SK-N-SH (cell line): Measurements from ENCODE around the gene IQSEC3. TPM values are rescaled to one million over a fixed set of nuclear protein-coding genes. Genes with fewer than 3 reads are reported as not detected.

Source experiments
- CTCF ChIA-PET: fragments of 300-600, 350-600 bp; formaldehyde crosslinking; extraction: SDS; loops from one replicate; lab custom pipeline; 2021; lab: Yijun Ruan, JAX
- POLR2A ChIA-PET: fragments of 350-600 bp; sonication (Branson Sonifier 250); formaldehyde crosslinking; extraction: SDS; loops from one replicate; lab custom pipeline; 2020; ENCODE audit warnings: antibody characterized with exemption, inconsistent platforms; lab: Yijun Ruan, JAX
- DNase-seq: peaks from one replicate; pipeline ENCODE4 v3.0.0; 2012
- H2AFZ ChIP-seq: fragments of 200-600 bp; sonication (generic); 2 replicates; pipeline ENCODE4 v1.8.1; 2016; ENCODE audit warnings: antibody characterized with exemption, mild to moderate bottlenecking, low read depth
- H3F3A ChIP-seq: fragments of 200-600 bp; sonication (generic); replicated peaks from 2 replicates; pipeline ENCODE3; 2016; ENCODE audit warnings: antibody characterized with exemption, mild to moderate bottlenecking; ENCODE audit not compliant: insufficient read depth
- H3K27ac ChIP-seq, 2 experiments: fragments of 200-500 bp in 1 of 2; fragments of 200-600 bp in 1 of 2; sonication (Bioruptor generic) in 1 of 2; sonication (generic), shearing (Covaris generic) in 1 of 2; 2 replicates each; pipeline versions ENCODE4 v1.5.1 to v1.6.1; 2014 to 2016; ENCODE audit warnings: low read depth in 2 of 2, inconsistent platforms in 1 of 2, low read length in 1 of 2, mild to moderate bottlenecking in 1 of 2, mixed read lengths in 1 of 2
- H3K27me3 ChIP-seq: fragments of 200-600 bp; sonication (generic), shearing (Covaris generic); 2 replicates; pipeline ENCODE4 v1.6.1; 2016; ENCODE audit warnings: mixed run types; ENCODE audit not compliant: insufficient read depth
- H3K36me3 ChIP-seq, 2 experiments: fragments of 200-500 bp in 1 of 2; fragments of 200-600 bp in 1 of 2; sonication (Bioruptor generic) in 1 of 2; sonication (generic) in 1 of 2; replicated peaks in 1 of 2; 2 replicates each; pipeline versions ENCODE3 to v1.5.1; 2014 to 2016; ENCODE audit warnings: low read length in 1 of 2, mild to moderate bottlenecking in 1 of 2; ENCODE audit not compliant: insufficient read depth in 2 of 2, control insufficient read depth in 1 of 2
- H3K4me1 ChIP-seq, 2 experiments: fragments of 200-500 bp in 1 of 2; fragments of 200-600 bp in 1 of 2; sonication (Bioruptor generic) in 1 of 2; sonication (generic), shearing (Covaris generic) in 1 of 2; 2 replicates each; pipeline versions ENCODE4 v1.5.1 to v1.6.1; 2014 to 2016; ENCODE audit warnings: low read depth in 1 of 2, low read length in 1 of 2, mixed run types in 1 of 2; ENCODE audit not compliant: insufficient read depth in 2 of 2, control insufficient read depth in 1 of 2
- H3K4me2 ChIP-seq: fragments of 200-600 bp; sonication (generic), shearing (Covaris generic); 2 replicates; pipeline ENCODE4 v1.6.1; 2017; ENCODE audit warnings: mixed run types
- H3K4me3 ChIP-seq, 2 experiments: fragments of 200-500 bp in 1 of 2; fragments of 200-600 bp in 1 of 2; sonication (Bioruptor generic) in 1 of 2; sonication (generic), shearing (Covaris generic) in 1 of 2; 2 replicates each; pipeline versions ENCODE4 v1.5.1 to v1.8.1; 2014 to 2016; ENCODE audit warnings: low read depth in 2 of 2, inconsistent platforms in 1 of 2, low read length in 1 of 2, mild to moderate bottlenecking in 1 of 2, mixed read lengths in 1 of 2, moderate library complexity in 1 of 2
- H3K79me2 ChIP-seq: fragments of 200-600 bp; sonication (generic); 2 replicates; pipeline ENCODE4 v1.8.1; 2017; ENCODE audit warnings: mild to moderate bottlenecking; ENCODE audit not compliant: insufficient read depth
- H3K9ac ChIP-seq: fragments of 200-600 bp; sonication (generic); 2 replicates; pipeline ENCODE4 v1.6.1; 2017; ENCODE audit warnings: mixed run types
- H3K9me2 ChIP-seq: fragments of 200-600 bp; sonication (generic); 2 replicates; pipeline ENCODE4 v1.6.1; 2017; ENCODE audit warnings: mixed run types
- H3K9me3 ChIP-seq: fragments of 200-600 bp; sonication (generic); 2 replicates; pipeline ENCODE4 v1.6.1; 2017; ENCODE audit warnings: mixed run types, mild to moderate bottlenecking, moderate library complexity
- H4K20me1 ChIP-seq: fragments of 200-600 bp; sonication (generic); 2 replicates; pipeline ENCODE4 v1.6.1; 2017; ENCODE audit warnings: mild to moderate bottlenecking, mixed run types; ENCODE audit not compliant: insufficient read depth
- ELF1 ChIP-seq: IDR thresholded peaks from 2 replicates; pipeline ENCODE4 v1.4.0; 2012
- EP300 ChIP-seq, 2 experiments: IDR thresholded peaks; 2 replicates each; pipeline versions ENCODE4 v1.4.0 to v1.6.1; 2012; ENCODE audit warnings: borderline replicate concordance in 1 of 2, low read depth in 1 of 2, low read length in 1 of 2
- EZH2phosphoT487 ChIP-seq: fragments of 200-600 bp; sonication (generic); IDR thresholded peaks from 2 replicates; pipeline ENCODE4 v1.6.1; 2017; ENCODE audit warnings: low read depth, mixed run types, mild to moderate bottlenecking, antibody characterized with exemption, moderate library complexity, borderline replicate concordance
- FOXM1 ChIP-seq: IDR thresholded peaks from 2 replicates; pipeline ENCODE4 v1.4.0; 2012; ENCODE audit warnings: low read depth, mild to moderate bottlenecking
- IRF3 ChIP-seq: fragments of 150-350 bp; IDR thresholded peaks from 2 replicates; pipeline ENCODE4 v1.6.1; 2016; ENCODE audit warnings: mild to moderate bottlenecking, low read depth, low read length
- JUND ChIP-seq: IDR thresholded peaks from 2 replicates; pipeline ENCODE4 v1.4.0; 2012
- MEF2A ChIP-seq: IDR thresholded peaks from 2 replicates; pipeline ENCODE4 v1.4.0; 2012; ENCODE audit warnings: low read depth, borderline replicate concordance
- NFIC ChIP-seq: IDR thresholded peaks from 2 replicates; pipeline ENCODE4 v1.4.0; 2012; ENCODE audit warnings: borderline replicate concordance
- NRF1 ChIP-seq: IDR thresholded peaks from 2 replicates; pipeline ENCODE4 v1.6.1; 2012; ENCODE audit warnings: low read depth, mild to moderate bottlenecking, low read length
- RAD21 ChIP-seq: IDR thresholded peaks from 2 replicates; pipeline ENCODE4 v1.6.1; 2012; ENCODE audit warnings: mild to moderate bottlenecking, low read length
- REST ChIP-seq: IDR thresholded peaks from 2 replicates; pipeline ENCODE4 v1.6.1; 2012; ENCODE audit warnings: mild to moderate bottlenecking, low read depth, low read length, moderate library complexity
- RFX5 ChIP-seq: IDR thresholded peaks from 2 replicates; pipeline ENCODE4 v1.6.1; 2012; ENCODE audit warnings: mild to moderate bottlenecking, improper control_type of control experiment, low read length
- SIN3A ChIP-seq: IDR thresholded peaks from 2 replicates; pipeline ENCODE4 v1.6.1; 2012; ENCODE audit warnings: low read depth, mild to moderate bottlenecking, low read length, moderate library complexity, borderline replicate concordance
- SMC3 ChIP-seq: IDR thresholded peaks from 2 replicates; pipeline ENCODE4 v1.6.1; 2012; ENCODE audit warnings: low read depth, low read length, improper control_type of control experiment
- TCF12 ChIP-seq: IDR thresholded peaks from 2 replicates; pipeline ENCODE4 v1.4.0; 2012
- ZBTB33 ChIP-seq: IDR thresholded peaks from 2 replicates; pipeline ENCODE4 v1.4.0; 2012; ENCODE audit warnings: low read depth, borderline replicate concordance
- WGBS: methylation state at CpG from one replicate; pipeline ENCODE4 v1.1.6; 2017; ENCODE audit warnings: low lambda C conversion rate; 5-methylcytosine and 5-hydroxymethylcytosine counted together
- polyA plus RNA-seq, 3 experiments: library from polyadenylated mRNA; depleted of rRNA; stranded (reverse); fragments of >200 nt; gene quantifications; 2 replicates each; pipeline ENCODE4 v1.2.3, GENCODE V29; 2012

IQSEC3 gene
- polyA plus RNA-seq, 1 of the 3 experiments (the other 2 are of a cell fraction): 0.02 TPM

- Histone ChIP-seq H3K4me3 (no peak overlapping the region), H3K36me3 (no peaks in the 10 kb centered on the region), H3K27ac (no peak overlapping the region), H2AFZ (no peak overlapping the region), H4K20me1 (no peaks in the 10 kb centered on the region), H3K79me2 (no peaks in the 10 kb centered on the region), H3K9ac (no peak overlapping the region), H3F3A (no peaks in the 10 kb centered on the region), H3K9me2 (no peaks in the 10 kb centered on the region), H3K27me3 (no peaks in the 10 kb centered on the region), H3K4me2 (no peak overlapping the region), H3K9me3 (no peaks in the 10 kb centered on the region), H3K4me1 (no peaks in the 10 kb centered on the region; a peak in 1 of 4 replicates)
- WGBS: 45% methylated on average over 1 of the region's 1 CpG
- TF ChIP-seq EP300 (IDR thresholded peaks at IDR 0.05; ENCODE audit: borderline replicate concordance in 1 of 2, low read depth in 1 of 2, low read length in 1 of 2) (no peak), JUND (no peak), NFIC (no peak), TCF12 (no peak), EZH2phosphoT487 (no peak), REST (no peak), SIN3A (no peak), RAD21 (no peak), SMC3 (no peak), FOXM1 (no peak), RFX5 (no peak), NRF1 (no peak), ELF1 (no peak), ZBTB33 (no peak), IRF3 (no peak), MEF2A (no peak)
- POLR2A ChIA-PET: no interaction called here
- no peak for DNase-seq
- CTCF ChIA-PET: no interaction called here
These were observed 30.0 kb downstream of the IQSEC3 start for GRCh38 chr12:96543-96942.
